Panc1 (cell line): Measurements from ENCODE around the gene XPNPEP3. TPM values are rescaled to one million over a fixed set of nuclear protein-coding genes. Genes with fewer than 3 reads are reported as not detected.

Experiments used
- ATAC-seq: fragments of 200-7000 bp; cut with Tn5 transposase; 2 replicates; pipeline ENCODE4 v1.9.1; 2020; ENCODE audit warnings: mild to moderate bottlenecking, moderate library complexity
- BruUV-seq: library from RNA; stranded (reverse); fragments of 400-500 nt; replicated peaks from 2 replicates; lab custom pipeline; 2021; lab: Mats Ljungman, UMichigan
- CTCF ChIA-PET: fragments of 300-600 bp; sonication (Branson Sonifier 250); formaldehyde crosslinking; loops from one replicate; lab custom pipeline; 2022; ENCODE audit warnings: antibody characterized with exemption; lab: Charles Lee
- POLR2A ChIA-PET: fragments of 300-600 bp; sonication (Branson Sonifier 250); formaldehyde crosslinking; loops from one replicate; lab custom pipeline; 2022; ENCODE audit warnings: antibody characterized with exemption; lab: Charles Lee
- DNase-seq: peaks from one replicate; pipeline ENCODE4 v3.0.0-alpha.2; 2010; ENCODE audit warnings: low read depth, low spot score
- H3K27ac ChIP-seq: 2 replicates; pipeline ENCODE4 v1.5.1; 2011; ENCODE audit warnings: mild to moderate bottlenecking, low read length, inconsistent platforms
- H3K27me3 ChIP-seq: fragments of 200-500 bp; sonication (Bioruptor generic); 2 replicates; pipeline ENCODE4 v1.6.0; 2014; ENCODE audit warnings: low read length, inconsistent platforms; ENCODE audit not compliant: control insufficient read depth, insufficient read depth
- H3K36me3 ChIP-seq: fragments of 200-500 bp; sonication (Bioruptor generic); 2 replicates; pipeline ENCODE4 v1.5.1; 2014; ENCODE audit warnings: inconsistent platforms, mild to moderate bottlenecking, low read length, moderate library complexity; ENCODE audit not compliant: control insufficient read depth, insufficient read depth
- H3K4me1 ChIP-seq: 2 replicates; pipeline ENCODE4 v1.5.1; 2011; ENCODE audit warnings: inconsistent platforms, mild to moderate bottlenecking, low read length, moderate library complexity; ENCODE audit not compliant: control insufficient read depth, insufficient read depth
- H3K4me3 ChIP-seq, 2 experiments: 2 replicates each; pipeline ENCODE4 v1.5.1; 2011 to 2012; ENCODE audit warnings: low read depth in 2 of 2, low read length in 2 of 2, mild to moderate bottlenecking in 2 of 2, inconsistent platforms in 1 of 2, moderate library complexity in 1 of 2
- H3K9me3 ChIP-seq: fragments of 200-500 bp; sonication (Bioruptor generic); 2 replicates; pipeline ENCODE4 v1.5.1; 2014; ENCODE audit warnings: low read depth, mild to moderate bottlenecking, inconsistent platforms, low read length, moderate library complexity; ENCODE audit not compliant: control insufficient read depth, insufficient read depth
- CTCF ChIP-seq: fragments of 450-650 bp; IDR thresholded peaks from 2 replicates; pipeline ENCODE4 v1.5.1; 2017; ENCODE audit warnings: mild to moderate bottlenecking
- POLR2AphosphoS5 ChIP-seq: IDR thresholded peaks from 2 replicates; pipeline ENCODE4 v1.6.1; 2012; ENCODE audit warnings: mild to moderate bottlenecking, low read depth, low read length, moderate library complexity
- REST ChIP-seq, 2 experiments: IDR thresholded peaks; 2 replicates each; pipeline ENCODE4 v1.6.1; 2011 to 2012; ENCODE audit warnings: low read depth in 2 of 2, control low read depth in 1 of 2, low read length in 1 of 2, mild to moderate bottlenecking in 1 of 2, moderate library complexity in 1 of 2; ENCODE audit not compliant: insufficient read depth in 1 of 2
- SIN3A ChIP-seq: IDR thresholded peaks from 2 replicates; pipeline ENCODE4 v1.6.1; 2012; ENCODE audit warnings: low read depth, mild to moderate bottlenecking, low read length, moderate library complexity, borderline replicate concordance; ENCODE audit not compliant: insufficient read depth
- TCF7L2 ChIP-seq: IDR thresholded peaks from 2 replicates; pipeline ENCODE4 v1.6.1; 2011; ENCODE audit warnings: mild to moderate bottlenecking, low read depth, low read length, inconsistent platforms
- in situ Hi-C: cut with HindIII; loops from 2 replicates; pipeline ENCODE4 v1.10.0; 2016; ENCODE audit warnings: low sequenced_read_pairs, low pct_unique_long_range_greater_than_20kb
- intact Hi-C: fragments of 100-400 bp; cut with micrococcal nuclease; formaldehyde crosslinking; loops from one replicate; pipeline ENCODE4 v1.10.0; 2022; ENCODE audit not compliant: unreplicated experiment
- total RNA-seq: library from RNA; stranded (reverse); gene quantifications from one replicate; pipeline ENCODE4 v1.2.1, GENCODE V29; 2021; ENCODE audit not compliant: unreplicated experiment

XPNPEP3 gene
- total RNA-seq, 1 experiment from 2014 or later = 21.0 TPM

- H3K9me3 ChIP-seq = no peaks in the 10 kb centered on the region
- H3K4me3 ChIP-seq = no peak overlapping the region
- intact Hi-C loops (no loop called here), in situ Hi-C loops (no loop called here)
- ChIA-PET POLR2A (no interaction called here), CTCF (no interaction called here)
- no TSS peak for BruUV-seq
- no peak overlapping the region for H3K27ac ChIP-seq
- H3K4me1 ChIP-seq = no peaks in the 10 kb centered on the region
- ATAC-seq (no peak), DNase-seq (no peak)
- TF ChIP-seq CTCF (no peak), SIN3A (no peak), REST (IDR thresholded peaks at IDR 0.05; ENCODE audit: insufficient read depth in 1 of 2, low read depth in 2 of 2, low read length in 1 of 2) (no peak), POLR2AphosphoS5 (no peak)
- H3K27me3 ChIP-seq = no peaks in the 10 kb centered on the region
- peaks cover 2% of the 10 kb centered on the region; the same call in 1 of the 2 replicates for H3K36me3 ChIP-seq
These were observed 118.4 kb downstream of the XPNPEP3 start for GRCh38 chr22:40975366-40975765.

- Histone ChIP-seq H3K9me3 (no peaks in the 10 kb centered on the region), H3K36me3 (peaks cover 2% of the 10 kb centered on the region; the same call in 1 of the 2 replicates), H3K27ac (no peak overlapping the region), H3K4me3 (no peak overlapping the region), H3K4me1 (no peaks in the 10 kb centered on the region), H3K27me3 (no peaks in the 10 kb centered on the region)
- in situ Hi-C loops (no loop called here), intact Hi-C loops (no loop called here)
- POLR2A ChIA-PET = no interaction called here
- BruUV-seq = no TSS peak
- DNase-seq = no peak
- TF ChIP-seq REST (IDR thresholded peaks at IDR 0.05; ENCODE audit: insufficient read depth in 1 of 2, low read depth in 2 of 2, low read length in 1 of 2) (no peak), CTCF (no peak), SIN3A (no peak), POLR2AphosphoS5 (no peak), TCF7L2 (no peak)
- no peak for ATAC-seq
- CTCF ChIA-PET = no interaction called here
These were observed 120.1 kb downstream of the XPNPEP3 start for GRCh38 chr22:40976866-40977700.
